GM12865 (cell line): ENCODE results near the gene MYL6.
A peak's percentile ranks its signal among the peaks of the same experiment; 100 is the strongest.

ENCODE experiments used
- DNase-seq: peaks from one replicate; pipeline ENCODE4 v3.0.0; 2010; ENCODE audit warnings: low read depth
- H3K4me3 ChIP-seq: 2 replicates; pipeline ENCODE4 v1.5.1; 2011; ENCODE audit warnings: mild to moderate bottlenecking, low read depth, low read length, control low read depth
- TF ChIP-seq, protein P1 (sequence below): IDR thresholded peaks from 2 replicates; pipeline ENCODE4 v1.5.1; 2011; ENCODE audit warnings: low read length, control low read depth, low read depth, inconsistent platforms; ENCODE audit not compliant: insufficient read depth; ENCODE audit errors: missing control alignments

Gene MYL6

DNA sequence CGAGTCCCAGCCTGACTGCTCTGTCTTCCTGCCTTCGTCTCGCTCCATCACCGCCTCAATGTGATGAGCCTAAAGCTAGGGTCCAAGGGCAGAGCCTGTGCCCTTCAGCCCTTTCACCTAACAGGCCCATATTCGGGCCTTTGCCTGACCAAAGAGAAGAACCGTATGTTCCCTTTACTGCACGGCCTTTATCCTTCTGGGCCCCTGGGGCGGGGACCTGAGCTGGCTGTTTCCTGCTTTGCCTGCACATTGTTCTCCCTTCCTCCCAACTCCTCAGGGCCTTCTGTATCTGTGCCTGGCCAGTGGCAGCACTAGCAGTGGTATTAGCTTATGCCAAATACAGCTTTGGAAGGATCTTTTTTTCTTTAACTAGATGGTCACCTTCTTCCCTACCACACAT lies 14.3 kb upstream of the MYL6 start:
- TF ChIP-seq, protein P1, sequence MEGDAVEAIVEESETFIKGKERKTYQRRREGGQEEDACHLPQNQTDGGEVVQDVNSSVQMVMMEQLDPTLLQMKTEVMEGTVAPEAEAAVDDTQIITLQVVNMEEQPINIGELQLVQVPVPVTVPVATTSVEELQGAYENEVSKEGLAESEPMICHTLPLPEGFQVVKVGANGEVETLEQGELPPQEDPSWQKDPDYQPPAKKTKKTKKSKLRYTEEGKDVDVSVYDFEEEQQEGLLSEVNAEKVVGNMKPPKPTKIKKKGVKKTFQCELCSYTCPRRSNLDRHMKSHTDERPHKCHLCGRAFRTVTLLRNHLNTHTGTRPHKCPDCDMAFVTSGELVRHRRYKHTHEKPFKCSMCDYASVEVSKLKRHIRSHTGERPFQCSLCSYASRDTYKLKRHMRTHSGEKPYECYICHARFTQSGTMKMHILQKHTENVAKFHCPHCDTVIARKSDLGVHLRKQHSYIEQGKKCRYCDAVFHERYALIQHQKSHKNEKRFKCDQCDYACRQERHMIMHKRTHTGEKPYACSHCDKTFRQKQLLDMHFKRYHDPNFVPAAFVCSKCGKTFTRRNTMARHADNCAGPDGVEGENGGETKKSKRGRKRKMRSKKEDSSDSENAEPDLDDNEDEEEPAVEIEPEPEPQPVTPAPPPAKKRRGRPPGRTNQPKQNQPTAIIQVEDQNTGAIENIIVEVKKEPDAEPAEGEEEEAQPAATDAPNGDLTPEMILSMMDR = no peak

DNA sequence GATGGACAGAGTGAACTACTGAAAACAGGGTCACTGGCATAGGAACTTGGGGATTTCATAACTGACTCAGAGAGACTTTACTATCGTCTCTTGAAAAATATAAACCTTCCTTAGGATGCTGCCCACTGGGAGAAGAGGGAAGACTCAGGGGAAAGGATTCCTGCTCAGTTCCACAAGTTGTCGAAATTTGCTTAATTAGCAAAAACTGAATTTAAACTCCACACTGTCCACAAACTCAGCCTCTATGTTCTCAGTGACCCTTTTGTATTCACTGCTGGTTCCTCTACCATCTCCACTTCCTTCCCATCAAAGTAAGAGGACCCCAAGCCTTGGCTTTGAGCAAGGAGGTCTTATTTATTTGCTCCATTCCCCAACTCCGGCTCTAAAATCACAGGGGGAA lies 12.9 kb upstream of the MYL6 start:
- TF ChIP-seq, protein P1 = no peak
- no peak overlapping the region for H3K4me3 ChIP-seq
- no peak for DNase-seq

More for the DNA sequence above, 14.3 kb upstream of the MYL6 start:
- DNase-seq = no peak
- H3K4me3 ChIP-seq = no peak overlapping the region

DNA sequence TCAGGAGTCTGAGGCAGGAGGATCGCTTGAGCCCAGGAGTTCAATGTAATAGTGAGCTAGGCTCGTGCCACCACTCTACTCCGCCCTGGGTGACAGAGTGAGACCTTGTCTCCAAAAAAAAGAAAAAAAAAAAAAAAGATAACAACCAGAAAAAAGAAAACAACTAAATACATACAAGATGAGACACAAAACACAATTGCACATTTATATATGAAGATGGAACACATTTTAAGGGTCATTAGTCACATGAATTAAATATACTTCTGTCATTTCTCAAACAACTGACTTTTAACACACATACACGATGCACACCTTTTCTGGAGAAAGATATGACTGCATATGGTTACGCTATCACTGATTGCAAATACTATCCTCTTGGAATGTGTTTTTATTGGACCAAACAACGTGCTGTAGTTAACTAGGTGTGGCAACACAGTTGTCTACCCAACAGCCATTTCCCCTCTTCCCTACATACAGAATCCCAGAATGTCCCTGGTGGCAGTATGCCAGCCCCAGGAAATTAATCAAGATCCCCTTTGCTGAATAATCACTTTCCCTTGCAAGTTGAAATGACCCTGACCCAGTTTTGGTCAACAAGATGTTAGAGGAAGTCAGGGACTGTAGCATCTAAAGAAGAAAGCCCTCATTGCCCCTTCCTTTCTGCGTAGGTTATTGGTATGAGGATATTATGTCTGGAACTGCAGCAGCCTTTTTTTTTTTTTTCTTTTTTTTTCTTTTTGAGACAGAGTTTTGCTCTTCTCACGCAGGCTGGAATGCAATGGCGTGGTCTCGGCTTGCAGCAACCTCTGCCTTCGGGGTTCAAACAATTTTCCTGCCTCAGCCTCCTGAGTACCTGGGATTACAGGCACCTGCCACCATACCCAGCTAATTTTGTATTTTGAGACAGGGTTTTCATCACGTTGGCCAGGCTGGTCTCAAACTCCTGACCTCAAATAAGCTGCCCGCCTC lies 11.4 kb upstream of the MYL6 start:
- no peak overlapping the region for H3K4me3 ChIP-seq
- TF ChIP-seq, protein P1 = no peak
- DNase-seq = no peak

- TF ChIP-seq, protein P1 = no peak
- DNase-seq = no peak
- H3K4me3 ChIP-seq = no peak overlapping the region
Observed at GRCh38 chr12:56150563-56150962, 7.6 kb upstream of the MYL6 start.

- TF ChIP-seq, protein P1 = peak; percentile 57
- peak; percentile 85 for DNase-seq
- peak overlapping the region; percentile 85 for H3K4me3 ChIP-seq
Observed at GRCh38 chr12:56151672-56152131, 6.5 kb upstream of the MYL6 start.

GRCh38 chr12:56152132-56152755 lies 5.9 kb upstream of the MYL6 start, which contains the start of gene MYL6B:
Gene MYL6B, plus strand, starts transcription at chr12:56152587. Its CDS starts 1,332 bp downstream, at chr12:56153919.
- TF ChIP-seq, protein P1 = no peak
- peak within 1 kb of the TSS; percentile 85 for H3K4me3 ChIP-seq
- peak; percentile 95 for DNase-seq
